HG03521 (cell line): ENCODE measurements around the gene UQCRH.
A peak's percentile ranks its signal among the peaks of the same experiment; 100 is the strongest.

ENCODE experiments used
- ATAC-seq: cut with Tn5 transposase; IDR thresholded peaks from one replicate; pipeline ENCODE4 v1.9.1; 2021; ENCODE audit warnings: mild to moderate bottlenecking, moderate library complexity; ENCODE audit not compliant: unreplicated experiment

Gene UQCRH

GRCh38 chr1:46303038-46303871 is at the start of gene UQCRH, which contains the start of gene LRRC41:
Gene UQCRH, plus strand, starts transcription at chr1:46303698. Its CDS starts 69 bp downstream, at chr1:46303767.
Gene LRRC41, minus strand, starts transcription at chr1:46303616. Its CDS starts 294 bp downstream, at chr1:46303322.
- peak; percentile 72 for ATAC-seq

DNA sequence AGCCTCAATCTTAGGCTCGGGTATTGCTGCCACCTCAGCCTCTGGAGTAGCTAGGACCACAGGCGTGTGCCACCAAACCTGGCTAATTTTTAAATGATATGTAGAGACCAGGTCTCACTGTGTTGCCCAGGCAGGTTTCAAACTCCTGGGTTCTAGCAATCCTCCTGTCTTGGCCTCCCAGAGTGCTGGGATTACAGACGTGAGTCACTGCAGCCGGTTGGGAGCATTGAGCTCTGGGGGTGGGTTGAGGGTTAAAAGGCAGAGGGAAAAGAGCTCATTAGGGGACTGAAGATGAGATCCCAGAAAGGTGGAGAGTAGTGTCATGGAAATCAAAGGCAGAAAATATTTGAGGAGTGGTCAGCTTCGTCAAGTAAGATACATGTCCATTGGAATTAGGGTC is 48.8 kb upstream of the UQCRH start:
- no peak for ATAC-seq

GRCh38 chr1:46256523-46256922 is 47.0 kb upstream of the UQCRH start:
- no peak for ATAC-seq

GRCh38 chr1:46262508-46262907 is 41.0 kb upstream of the UQCRH start:
- no peak for ATAC-seq

DNA sequence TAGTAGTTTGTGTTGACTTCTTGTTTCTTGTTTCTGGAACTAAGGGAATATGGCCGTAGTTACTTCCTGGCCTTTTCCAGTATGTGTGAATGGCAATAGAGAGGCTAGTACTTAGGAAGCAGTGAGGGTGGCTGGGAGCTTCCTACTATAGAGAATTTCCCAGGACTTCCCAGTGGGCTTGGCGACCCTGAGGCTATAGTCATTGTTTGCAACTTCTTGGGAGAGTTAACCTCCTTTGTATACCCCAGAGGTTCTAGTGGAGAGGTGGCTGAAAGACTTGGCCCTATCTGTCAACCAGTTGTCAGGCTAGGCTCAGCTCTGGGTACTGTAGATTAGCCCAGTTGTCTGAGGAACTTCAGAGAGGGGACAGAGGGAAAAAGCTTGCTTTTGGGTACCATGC is 40.4 kb upstream of the UQCRH start:
- ATAC-seq, result no peak

DNA sequence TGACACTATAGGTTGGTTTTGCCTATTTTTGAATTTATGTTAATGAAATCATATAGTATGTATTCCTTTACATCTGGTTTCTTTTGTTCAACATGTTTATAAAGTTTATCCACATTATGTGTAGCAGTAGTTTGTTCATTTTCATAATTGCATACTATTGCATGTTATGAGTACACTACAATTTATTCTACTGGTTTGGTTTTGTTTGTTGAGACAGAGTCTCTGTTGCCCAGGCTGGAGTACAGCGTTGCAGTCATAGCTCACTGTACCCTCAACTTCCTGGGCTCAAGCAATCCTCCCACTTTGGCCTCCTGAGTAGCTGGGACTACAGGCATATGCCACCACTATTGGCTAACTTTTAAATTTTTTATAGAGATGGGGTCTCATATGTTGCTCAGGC is 34.9 kb upstream of the UQCRH start:
- no peak for ATAC-seq

GRCh38 chr1:46274225-46275029 is 29.1 kb upstream of the UQCRH start:
- no peak for ATAC-seq

GRCh38 chr1:46275030-46275337 is 28.5 kb upstream of the UQCRH start:
- ATAC-seq, result no peak

GRCh38 chr1:46277658-46278373 is 25.7 kb upstream of the UQCRH start:
- no peak for ATAC-seq

GRCh38 chr1:46278807-46279206 is 24.7 kb upstream of the UQCRH start:
- no peak for ATAC-seq

DNA sequence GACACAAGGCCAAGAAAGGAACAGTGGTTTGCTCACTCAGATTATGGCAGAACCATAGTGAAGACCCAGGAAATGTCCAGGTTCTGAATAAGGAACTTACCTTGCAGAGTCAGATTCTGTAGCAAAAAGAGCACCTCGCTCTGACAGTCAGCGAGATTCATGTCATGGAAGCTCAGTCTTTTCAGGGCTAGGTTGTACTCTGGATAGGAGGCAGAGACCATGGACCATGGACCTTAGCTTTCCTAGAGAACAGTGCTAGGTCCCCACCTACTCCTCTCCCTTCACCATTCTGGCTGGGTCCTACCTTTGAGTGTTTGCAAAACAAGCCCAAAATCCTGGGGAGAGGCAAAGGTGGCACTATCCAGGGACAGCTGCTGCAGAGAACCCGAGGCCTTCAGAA is 23.4 kb upstream of the UQCRH start:
- no peak for ATAC-seq

- no peak for ATAC-seq
These were observed 22.5 kb upstream of the UQCRH start for GRCh38 chr1:46281021-46281420.

- no peak for ATAC-seq
These were observed 19.4 kb upstream of the UQCRH start for GRCh38 chr1:46284058-46284457.

DNA sequence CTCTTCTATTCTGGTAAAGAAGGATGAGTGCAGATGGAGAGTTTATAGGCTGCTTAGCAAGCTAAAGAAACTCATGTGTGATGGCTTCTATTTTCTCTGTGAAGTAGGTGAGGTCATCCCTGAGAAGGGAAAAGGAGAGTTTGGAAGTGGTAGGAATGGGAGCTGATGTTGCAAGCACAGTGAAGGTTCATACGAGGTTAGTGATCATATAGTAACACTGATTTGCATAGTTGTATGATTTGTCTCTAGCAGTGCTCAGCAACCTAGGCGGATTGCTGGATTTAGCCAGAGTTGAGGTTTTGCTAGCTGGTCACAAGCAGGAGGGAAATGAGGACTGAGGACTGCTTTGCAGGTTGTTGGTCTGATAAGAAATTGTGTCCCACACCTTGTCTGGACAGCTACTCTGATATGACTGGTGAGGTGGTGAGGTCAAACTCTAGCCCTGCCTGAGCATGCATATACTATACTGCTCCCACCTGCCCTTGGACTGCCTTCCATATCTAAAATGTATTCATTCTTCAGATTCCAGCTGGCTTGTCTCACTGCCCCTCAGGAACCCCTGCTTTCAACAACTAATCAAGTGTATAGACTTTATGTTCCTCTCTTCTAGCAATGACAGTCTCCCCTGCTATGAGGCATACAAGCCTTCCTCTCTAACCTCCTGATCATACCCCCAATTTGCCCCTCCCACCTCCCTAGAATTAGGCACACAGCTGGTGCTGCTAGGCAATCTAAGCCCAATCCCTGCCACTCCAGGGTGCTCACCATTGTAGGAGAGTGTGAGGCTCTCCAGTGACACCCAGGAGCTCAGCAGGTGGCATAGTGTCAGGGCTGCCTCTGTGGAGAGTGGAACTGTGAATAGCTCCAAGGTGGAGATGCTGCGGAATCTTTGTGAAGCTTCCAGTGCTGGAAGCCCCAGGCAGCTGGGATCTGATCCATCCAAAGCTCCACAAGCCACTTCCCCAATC is 18.6 kb upstream of the UQCRH start:
- ATAC-seq, result no peak

DNA sequence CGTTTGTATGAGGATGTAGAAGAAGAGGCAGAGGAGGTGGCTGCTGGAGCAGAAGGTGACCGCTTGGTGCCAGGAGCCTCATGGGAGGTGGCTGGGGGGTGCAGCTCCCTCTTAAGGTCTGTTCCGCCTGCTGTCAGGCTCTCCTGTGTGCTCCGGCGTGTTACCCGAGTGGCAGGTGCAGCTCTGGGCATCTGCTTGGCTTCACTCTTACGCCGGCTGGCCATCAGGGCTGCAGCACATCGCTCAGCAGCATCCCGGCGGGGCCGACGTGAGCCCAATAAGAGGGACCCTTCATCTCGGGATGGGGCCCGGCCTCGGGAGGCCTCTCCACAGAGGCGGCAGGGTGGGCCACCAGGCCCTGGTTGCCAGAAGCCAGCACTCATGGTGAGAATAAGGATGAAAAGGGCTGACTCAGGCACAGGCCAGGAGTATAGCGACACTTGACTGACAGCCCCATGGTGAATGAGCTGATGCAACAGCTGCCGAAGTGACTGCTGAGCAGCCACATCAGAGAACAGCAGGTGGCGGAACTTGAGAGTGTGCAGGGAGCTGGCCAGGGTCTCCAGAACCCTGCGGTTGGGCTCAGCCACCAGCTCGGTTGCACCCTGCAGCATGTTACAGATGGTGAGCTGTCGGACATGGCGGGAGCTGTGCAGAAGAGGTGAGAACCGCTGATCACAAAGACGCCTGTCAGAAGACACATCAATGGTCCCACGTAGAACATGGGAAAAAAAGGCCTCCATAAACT is 17.6 kb upstream of the UQCRH start:
- no peak for ATAC-seq

DNA sequence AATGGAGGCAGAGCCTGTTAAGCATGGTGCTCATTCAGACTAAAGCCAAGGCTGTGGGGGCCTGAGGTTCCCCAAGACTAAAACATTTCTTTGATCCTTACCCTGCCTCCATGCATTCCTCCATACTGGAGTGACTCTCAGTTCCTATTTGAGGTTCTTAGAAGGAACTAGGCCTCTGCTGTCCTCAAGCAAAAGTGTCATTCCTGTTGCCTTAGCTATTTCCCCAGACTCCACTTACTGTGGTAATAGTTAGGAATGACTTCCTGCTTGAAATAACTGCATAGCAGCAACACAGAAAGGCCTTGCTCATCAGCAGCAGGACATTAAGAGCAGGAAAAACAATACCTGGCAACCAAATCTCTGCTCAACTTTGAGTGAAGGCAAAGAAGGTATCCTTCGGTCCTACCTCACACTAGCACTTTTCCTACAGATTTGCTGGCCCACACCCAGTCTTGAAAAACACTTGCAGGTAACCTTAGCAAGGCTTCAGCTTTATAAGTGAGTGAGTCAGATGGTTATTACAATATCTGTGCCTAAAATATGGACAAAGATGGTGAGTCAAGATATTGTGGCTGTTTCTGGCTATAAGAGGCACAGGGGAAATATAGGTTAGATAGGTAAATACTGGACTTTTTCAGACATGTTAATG is 14.9 kb upstream of the UQCRH start:
- ATAC-seq, result no peak

DNA sequence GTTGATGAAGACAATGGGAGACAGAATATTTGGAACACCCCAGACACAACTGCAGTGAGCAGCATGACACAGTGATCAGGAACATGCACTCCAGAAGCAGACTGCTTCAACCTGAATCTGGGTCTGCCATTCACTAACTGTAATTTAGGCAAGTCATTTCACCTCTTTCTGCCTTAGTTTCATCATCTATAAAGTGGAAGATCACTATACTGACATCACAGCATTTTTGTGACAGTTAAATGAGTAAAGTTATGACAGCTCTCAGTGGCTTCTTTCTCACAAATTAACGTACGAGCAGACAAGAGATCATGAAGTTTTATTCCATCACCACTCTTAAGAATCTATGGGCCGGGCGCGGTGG is 14.4 kb upstream of the UQCRH start:
- no peak for ATAC-seq

- no peak for ATAC-seq
These were observed 13.5 kb upstream of the UQCRH start for GRCh38 chr1:46289976-46290375.

- ATAC-seq, result no peak
These were observed 8.2 kb upstream of the UQCRH start for GRCh38 chr1:46295306-46295705.
